Tibial artery (tissue), 4 donors: Measurements from ENCODE around the gene ANTXR2.

Experiments
- DNase-seq, 2 donors: peaks; one replicate each; pipeline ENCODE4 v3.0.0-alpha.2; 2019
- H3K27ac ChIP-seq, 2 donors: fragments of 200-600 bp; sonication (generic) in 1 of 2; 1 replicate in 1 of 2; 2 replicates in 1 of 2; pipeline ENCODE4 v1.5.1; 2018 to 2019; ENCODE audit warnings: mild to moderate bottlenecking in 1 of 2
- H3K27me3 ChIP-seq, 2 donors: fragments of 200-600 bp; sonication (generic) in 1 of 2; one replicate each; pipeline versions ENCODE4 v1.5.1 to v1.6.0; 2016 to 2019
- H3K36me3 ChIP-seq, 3 donors: fragments of 200-600 bp; sonication (generic) in 2 of 3; one replicate each; pipeline ENCODE4 v1.5.1; 2016 to 2019; ENCODE audit warnings: mild to moderate bottlenecking in 2 of 3
- H3K4me1 ChIP-seq, 4 donors: fragments of 200-600 bp; sonication (generic) in 2 of 4; 1 replicate in 3 of 4; 2 replicates in 1 of 4; pipeline ENCODE4 v1.5.1; 2016 to 2019
- H3K4me3 ChIP-seq, 2 donors: fragments of 200-600 bp; sonication (generic) in 1 of 2; 1 replicate in 1 of 2; 2 replicates in 1 of 2; pipeline ENCODE4 v1.5.1; 2018 to 2019; ENCODE audit warnings: mild to moderate bottlenecking in 2 of 2
- H3K9me3 ChIP-seq, 3 donors: fragments of 200-600 bp; sonication (generic) in 1 of 3; one replicate each; pipeline ENCODE4 v1.5.1; 2016 to 2019
- CTCF ChIP-seq, 2 experiments: fragments of 200-600 bp in 1 of 2; fragments of 450-650 bp in 1 of 2; IDR thresholded peaks; one replicate each; pipeline ENCODE4 v1.5.1; 2017 to 2019; ENCODE audit warnings: antibody characterized with exemption in 2 of 2, mild to moderate bottlenecking in 1 of 2, moderate library complexity in 1 of 2
- intact Hi-C: fragments of 100-400 bp; cut with DNase I; formaldehyde crosslinking; loops from one replicate; pipeline ENCODE4 v1.15.0; 2023; ENCODE audit warnings: low total_unique reads

ANTXR2 gene

GRCh38 chr4:80113615-80114014 is 40.6 kb upstream of the ANTXR2 start:
- no peak for TF ChIP-seq CTCF (IDR thresholded peaks at IDR 0.05)
- peaks cover 0 to 9% (median 5%) of the 10 kb centered on the region in 3 donors for H3K9me3 ChIP-seq
- no peaks in the 10 kb centered on the region for H3K4me1 ChIP-seq
- H3K4me3 ChIP-seq: no peak overlapping the region
- H3K27me3 ChIP-seq: no peaks in the 10 kb centered on the region
- intact Hi-C loops: no loop called here
- no peak overlapping the region for H3K27ac ChIP-seq
- H3K36me3 ChIP-seq: no peaks in the 10 kb centered on the region
- no peak for DNase-seq

- H3K9me3 ChIP-seq: no peaks in the 10 kb centered on the region
- intact Hi-C loops: no loop called here
- H3K36me3 ChIP-seq: no peaks in the 10 kb centered on the region
- no peak overlapping the region for H3K4me3 ChIP-seq
- H3K27me3 ChIP-seq: no peaks in the 10 kb centered on the region
- TF ChIP-seq CTCF (IDR thresholded peaks at IDR 0.05): no peak
- H3K4me1 ChIP-seq: no peaks in the 10 kb centered on the region
- no peak overlapping the region for H3K27ac ChIP-seq
- no peak for DNase-seq
Measured at GRCh38 chr4:80112236-80112635, 39.2 kb upstream of the ANTXR2 start.

- intact Hi-C loops: no loop called here
- H3K4me1 ChIP-seq: no peaks in the 10 kb centered on the region
- no peak overlapping the region for H3K27ac ChIP-seq
- H3K36me3 ChIP-seq: no peaks in the 10 kb centered on the region
- H3K27me3 ChIP-seq: no peaks in the 10 kb centered on the region
- no peaks in the 10 kb centered on the region for H3K9me3 ChIP-seq
- no peak for TF ChIP-seq CTCF (IDR thresholded peaks at IDR 0.05)
- no peak for DNase-seq
- no peak overlapping the region for H3K4me3 ChIP-seq
Measured at GRCh38 chr4:80111276-80111675, 38.2 kb upstream of the ANTXR2 start.

- intact Hi-C loops: no loop called here
- Histone ChIP-seq H3K4me1 (no peaks in the 10 kb centered on the region), H3K27ac (no peak overlapping the region), H3K27me3 (no peaks in the 10 kb centered on the region), H3K36me3 (no peaks in the 10 kb centered on the region), H3K9me3 (no peaks in the 10 kb centered on the region), H3K4me3 (no peak overlapping the region)
- no peak for DNase-seq
- no peak for TF ChIP-seq CTCF (IDR thresholded peaks at IDR 0.05)
Measured at GRCh38 chr4:80107374-80107773, 34.3 kb upstream of the ANTXR2 start.

GRCh38 chr4:80104927-80105326 is 31.9 kb upstream of the ANTXR2 start:
- Histone ChIP-seq H3K4me3 (no peak overlapping the region), H3K9me3 (no peaks in the 10 kb centered on the region), H3K27ac (no peak overlapping the region), H3K4me1 (no peaks in the 10 kb centered on the region), H3K36me3 (no peaks in the 10 kb centered on the region), H3K27me3 (no peaks in the 10 kb centered on the region)
- TF ChIP-seq CTCF (IDR thresholded peaks at IDR 0.05): no peak
- no peak for DNase-seq
- intact Hi-C loops: no loop called here

- Histone ChIP-seq H3K9me3 (no peaks in the 10 kb centered on the region), H3K36me3 (no peaks in the 10 kb centered on the region), H3K4me3 (no peak overlapping the region), H3K4me1 (no peaks in the 10 kb centered on the region), H3K27me3 (no peaks in the 10 kb centered on the region), H3K27ac (no peak overlapping the region)
- TF ChIP-seq CTCF (IDR thresholded peaks at IDR 0.05): no peak
- intact Hi-C loops: no loop called here
- no peak for DNase-seq
Measured at GRCh38 chr4:80103629-80104028, 30.6 kb upstream of the ANTXR2 start.
